SK-N-MC (cell line): ENCODE measurements around the gene GALNT15.

Experiments
- DNase-seq: peaks from one replicate; pipeline ENCODE4 v3.0.0-alpha.2; 2011; ENCODE audit warnings: low read depth, low spot score
- H3K27ac ChIP-seq: fragments of 200-600 bp; sonication (generic); 2 replicates; pipeline ENCODE4 v1.5.1; 2016; ENCODE audit warnings: mixed run types
- H3K36me3 ChIP-seq: fragments of 200-600 bp; sonication (generic); 2 replicates; pipeline ENCODE4 v1.6.1; 2017; ENCODE audit warnings: antibody characterized with exemption, low read length, mixed read lengths; ENCODE audit not compliant: insufficient read depth
- H3K4me3 ChIP-seq: fragments of 200-600 bp; sonication (generic); 2 replicates; pipeline ENCODE4 v1.5.1; 2016
- H3K9ac ChIP-seq: fragments of 200-600 bp; sonication (generic); 2 replicates; pipeline ENCODE4 v1.8.0; 2017; ENCODE audit warnings: mixed run types, mixed read lengths; ENCODE audit not compliant: insufficient read length
- H3K9me3 ChIP-seq: fragments of 200-600 bp; sonication (generic); 2 replicates; pipeline ENCODE4 v1.6.1; 2017; ENCODE audit warnings: low read depth, mild to moderate bottlenecking, antibody characterized with exemption, low read length, moderate library complexity, mixed read lengths
- EZH2 ChIP-seq: fragments of 200-600 bp; sonication (generic); IDR thresholded peaks from one replicate; pipeline ENCODE4 v1.6.1; 2017; ENCODE audit warnings: antibody characterized with exemption
- FOXP2 ChIP-seq: optimal IDR thresholded peaks from 2 replicates; pipeline ENCODE3; 2011; ENCODE audit warnings: mild to moderate bottlenecking, moderate library complexity; ENCODE audit not compliant: insufficient read depth; ENCODE audit errors: extremely low read length, control extremely low read depth
- POLR2AphosphoS5 ChIP-seq: IDR thresholded peaks from 2 replicates; pipeline ENCODE4 v1.6.1; 2012; ENCODE audit warnings: mild to moderate bottlenecking, low read depth, low read length, borderline replicate concordance

The GALNT15 gene

DNA sequence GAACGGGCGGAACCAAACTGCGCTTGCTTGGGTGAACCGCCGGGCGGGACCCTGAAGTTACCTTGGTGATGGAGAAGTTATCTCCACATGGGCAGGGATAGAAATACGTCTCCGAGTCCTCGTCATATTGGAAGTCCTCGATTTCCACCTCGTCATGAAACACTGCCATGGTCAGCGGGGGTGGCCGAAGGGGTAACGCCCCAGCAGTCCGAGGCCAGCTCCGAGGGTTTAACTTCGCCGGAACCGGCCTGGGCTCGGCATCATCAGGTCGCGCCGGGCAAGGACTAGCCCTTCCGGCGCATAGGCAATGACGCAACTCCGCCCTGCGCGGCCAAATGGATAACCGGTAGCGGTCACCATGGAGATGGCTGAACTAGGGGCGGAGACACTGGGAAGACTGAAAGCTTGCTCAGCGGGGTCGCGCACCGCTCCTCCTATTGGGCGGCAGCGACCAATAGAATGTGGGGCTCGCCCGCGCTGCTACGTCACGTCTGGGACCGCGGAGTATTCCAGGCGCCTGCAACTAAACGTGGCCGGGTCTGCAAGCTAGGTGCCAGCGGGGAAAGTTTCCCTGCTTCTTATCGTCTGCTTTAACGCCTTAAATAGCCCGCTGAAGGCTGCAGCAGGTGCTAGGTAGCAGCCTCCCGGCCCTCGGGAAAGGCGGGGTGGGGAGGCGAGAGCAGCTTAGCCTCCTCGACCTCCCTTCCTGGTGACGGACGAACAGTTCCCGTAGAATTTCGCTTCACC is 90.4 kb downstream of the GALNT15 start, which contains the start of the genes DPH3 and OXNAD1:
TSS of gene DPH3 (minus strand) at position 236 of the 747 bp plus-strand sequence. CDS start at position 169, 67 bp downstream.
TSS of gene OXNAD1 (plus strand) at position 505 of the 747 bp plus-strand sequence. CDS start 5,741 bp downstream, outside the sequence.
- Histone ChIP-seq H3K9ac (peak within 1 kb of the TSS; percentile 88), H3K4me3 (peak within 1 kb of the TSS; percentile 88), H3K9me3 (no peaks in the 10 kb centered on the region), H3K36me3 (no peaks in the 10 kb centered on the region), H3K27ac (no peak within 1 kb of the TSS)
- TF ChIP-seq EZH2 (no peak), POLR2AphosphoS5 (peak; percentile 95)
- peak; percentile 78 for DNase-seq

DNA sequence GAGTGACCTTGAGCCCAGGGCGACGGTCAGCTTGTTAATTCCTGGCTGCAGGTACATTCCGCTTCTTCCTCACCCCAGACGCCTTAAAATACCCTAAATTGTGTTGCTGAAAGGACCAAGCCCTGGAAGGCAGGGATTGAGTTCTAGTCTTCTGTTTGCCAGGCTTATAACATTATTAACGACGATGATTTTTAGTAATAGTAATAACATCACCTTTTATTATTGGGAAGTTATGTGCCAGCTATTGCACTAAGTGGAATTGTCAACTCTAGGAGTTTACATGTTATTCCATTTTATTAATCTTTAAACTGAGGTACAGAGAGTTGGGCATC is 90.9 kb downstream of the GALNT15 start:
- Histone ChIP-seq H3K27ac (no peak overlapping the region), H3K9ac (peak overlapping the region; percentile 88), H3K9me3 (no peaks in the 10 kb centered on the region), H3K36me3 (no peaks in the 10 kb centered on the region), H3K4me3 (peak overlapping the region; percentile 88)
- no peak for DNase-seq
- no peak for TF ChIP-seq POLR2AphosphoS5
- no peak for TF ChIP-seq FOXP2
- no peak for TF ChIP-seq EZH2

DNA sequence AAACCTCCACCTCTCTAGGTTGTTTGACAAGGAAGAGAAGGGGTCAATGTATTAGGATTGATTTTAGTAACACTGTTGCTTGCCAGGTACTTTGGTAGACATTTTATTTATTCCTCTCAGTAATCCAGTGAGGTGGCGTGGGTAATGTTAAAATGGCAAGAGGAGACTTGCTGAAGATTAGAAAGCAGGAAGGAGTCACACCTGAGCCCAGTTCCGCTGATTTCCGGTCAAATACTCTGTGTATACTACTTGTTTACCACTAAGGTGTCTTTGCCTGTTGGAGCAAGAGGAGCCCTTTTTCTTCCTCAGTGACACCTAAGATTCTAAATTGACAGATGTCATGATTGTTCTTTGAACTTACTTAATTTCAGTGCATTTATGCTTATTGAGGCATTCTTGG is 92.2 kb downstream of the GALNT15 start:
- H3K4me3 ChIP-seq, result no peak overlapping the region
- H3K9ac ChIP-seq, result no peak overlapping the region
- no peak overlapping the region for H3K27ac ChIP-seq
- TF ChIP-seq FOXP2, result no peak
- TF ChIP-seq POLR2AphosphoS5, result no peak
- no peak for TF ChIP-seq EZH2
- no peaks in the 10 kb centered on the region; the same call in none of the 2 replicates for H3K36me3 ChIP-seq
- no peaks in the 10 kb centered on the region for H3K9me3 ChIP-seq
- DNase-seq, result no peak

DNA sequence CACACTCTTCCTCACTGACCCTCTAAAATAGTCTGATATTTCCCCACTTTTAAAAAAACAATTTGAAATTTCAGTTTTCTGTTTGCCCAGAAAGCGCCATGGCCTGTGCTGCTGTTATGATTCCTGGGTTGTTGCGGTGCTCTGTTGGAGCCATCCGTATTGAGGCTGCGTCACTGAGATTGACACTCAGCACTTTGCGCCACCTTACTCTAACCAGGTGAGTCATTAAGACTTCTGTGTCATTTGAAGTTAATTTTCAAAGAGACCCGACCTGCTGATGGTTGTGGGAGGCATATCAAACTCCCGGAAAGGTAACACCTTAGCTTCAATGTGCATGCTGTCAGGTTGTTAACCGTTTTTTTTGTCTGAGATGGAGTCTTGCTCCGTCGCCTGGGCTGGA is 96.4 kb downstream of the GALNT15 start:
- H3K27ac ChIP-seq, result no peak overlapping the region
- TF ChIP-seq EZH2 (no peak), FOXP2 (no peak)
- DNase-seq, result no peak
- H3K9me3 ChIP-seq, result no peaks in the 10 kb centered on the region
- no peak overlapping the region for H3K9ac ChIP-seq
- H3K4me3 ChIP-seq, result no peak overlapping the region
- no peaks in the 10 kb centered on the region; the same call in none of the 2 replicates for H3K36me3 ChIP-seq

DNA sequence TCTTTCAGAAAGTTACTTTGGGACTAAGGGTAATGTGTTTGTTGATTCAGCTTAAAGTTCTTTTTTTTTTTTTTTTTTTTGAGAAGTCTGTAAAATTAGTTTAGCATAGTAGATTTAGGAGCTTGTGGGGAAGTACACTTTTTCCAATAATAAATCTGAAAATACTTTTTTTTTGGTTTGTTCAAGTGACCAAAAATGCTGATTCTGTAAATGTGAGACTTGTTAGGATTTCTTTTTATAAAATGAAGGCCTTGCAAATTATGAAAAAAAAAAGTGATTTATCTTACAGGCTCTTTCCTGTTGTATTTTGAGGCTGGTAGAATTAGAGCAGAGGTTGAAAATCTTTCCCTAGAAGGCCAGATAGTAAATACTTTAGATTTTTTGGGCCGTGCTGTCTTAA is 98.1 kb downstream of the GALNT15 start:
- Histone ChIP-seq H3K36me3 (no peaks in the 10 kb centered on the region; the same call in none of the 2 replicates), H3K9me3 (no peaks in the 10 kb centered on the region), H3K4me3 (no peak overlapping the region), H3K27ac (no peak overlapping the region), H3K9ac (no peak overlapping the region)
- no peak for DNase-seq
- TF ChIP-seq EZH2, result no peak

DNA sequence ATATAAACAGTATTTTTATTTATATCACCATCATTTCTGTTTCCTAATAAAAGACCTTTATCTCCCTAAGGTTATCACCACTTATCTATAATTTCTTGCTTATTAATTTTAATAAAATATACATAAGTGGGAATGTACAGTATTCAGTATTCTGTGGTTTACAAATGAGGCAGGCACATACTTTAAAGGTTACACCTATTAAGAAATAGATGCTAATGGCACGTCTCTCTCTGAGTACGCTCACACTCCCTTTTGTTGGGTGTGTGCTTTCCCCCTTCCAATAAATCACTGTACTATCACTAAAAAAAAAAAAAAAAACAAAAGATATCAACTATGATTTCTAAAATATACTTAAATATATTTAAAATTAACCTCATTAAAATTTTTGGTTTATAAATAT is 99.4 kb downstream of the GALNT15 start:
- no peak overlapping the region for H3K4me3 ChIP-seq
- H3K36me3 ChIP-seq, result no peaks in the 10 kb centered on the region; the same call in none of the 2 replicates
- no peak overlapping the region for H3K9ac ChIP-seq
- H3K27ac ChIP-seq, result no peak overlapping the region
- no peaks in the 10 kb centered on the region for H3K9me3 ChIP-seq
- DNase-seq, result no peak
- TF ChIP-seq POLR2AphosphoS5 (no peak), EZH2 (no peak), FOXP2 (no peak)

DNA sequence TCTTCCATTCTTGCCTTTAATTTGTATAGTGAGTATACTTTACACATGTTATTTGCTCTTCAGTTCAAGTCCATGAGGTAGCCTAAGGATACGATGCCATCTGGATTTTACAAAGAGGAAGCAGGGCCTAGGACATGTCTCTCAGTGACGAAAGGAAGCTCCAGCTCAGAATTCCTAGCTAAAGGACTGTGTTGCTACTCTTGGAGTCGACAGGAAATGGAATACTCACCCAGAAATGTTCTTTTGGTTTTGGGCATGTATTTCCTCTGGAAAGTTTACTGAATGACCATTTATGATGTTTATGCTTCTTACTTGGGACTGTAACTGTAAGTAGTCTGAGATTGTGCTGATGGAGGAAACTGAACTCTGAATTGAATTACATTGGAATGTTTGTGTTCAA is 103.0 kb downstream of the GALNT15 start:
- no peak overlapping the region for H3K9ac ChIP-seq

DNA sequence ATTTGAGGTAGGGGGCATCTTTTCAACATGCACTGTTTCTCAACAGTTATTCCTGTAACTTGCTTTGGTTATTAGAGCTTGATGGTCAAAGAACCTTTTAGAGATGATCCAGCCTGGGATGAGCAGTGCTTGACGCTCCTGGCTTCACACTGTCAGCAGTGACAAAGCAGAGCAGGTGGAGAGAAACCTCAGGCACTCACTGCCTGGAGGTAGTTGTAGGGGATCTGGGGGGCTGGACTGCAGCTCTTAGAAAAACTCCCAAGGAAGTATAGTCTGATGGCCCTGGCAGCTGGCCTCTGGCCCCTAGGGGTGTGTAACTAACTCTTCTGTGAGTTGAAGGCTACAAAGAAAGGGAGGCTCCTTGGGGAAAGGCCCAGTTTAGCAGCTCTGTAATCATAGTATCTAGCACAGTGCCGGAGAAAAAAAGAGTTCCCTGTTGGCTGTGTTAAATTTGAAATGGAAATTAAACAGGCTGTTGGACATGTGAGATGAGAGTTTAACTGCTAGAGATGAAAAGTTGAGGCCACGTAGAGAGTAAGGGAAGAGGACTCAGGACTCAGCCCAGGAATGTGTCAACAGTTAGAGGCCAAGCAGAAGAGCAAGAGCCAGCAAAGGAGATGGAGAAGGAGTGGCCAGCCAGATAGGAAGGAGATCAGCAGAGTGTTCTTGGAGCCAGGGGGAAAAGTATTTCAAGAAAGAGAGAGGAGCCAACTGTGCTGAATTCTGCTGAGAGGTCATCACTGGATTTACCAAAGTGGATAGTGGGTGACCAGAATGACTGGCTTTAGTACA is 104.7 kb downstream of the GALNT15 start:
- no peak overlapping the region for H3K27ac ChIP-seq
- no peak overlapping the region for H3K9ac ChIP-seq
- H3K36me3 ChIP-seq, result no peaks in the 10 kb centered on the region
- H3K9me3 ChIP-seq, result no peaks in the 10 kb centered on the region
- no peak overlapping the region for H3K4me3 ChIP-seq
- TF ChIP-seq EZH2 (no peak), FOXP2 (no peak), POLR2AphosphoS5 (no peak)
- DNase-seq, result no peak

More for the DNA sequence above, 103.0 kb downstream of the GALNT15 start:
- TF ChIP-seq FOXP2 (no peak), POLR2AphosphoS5 (no peak), EZH2 (no peak)
- Histone ChIP-seq H3K27ac (no peak overlapping the region), H3K4me3 (no peak overlapping the region), H3K36me3 (no peaks in the 10 kb centered on the region), H3K9me3 (no peaks in the 10 kb centered on the region)
- no peak for DNase-seq
